ENCODE measurements around the gene DCANP1. TPM values are rescaled to one million over a fixed set of nuclear protein-coding genes. Genes with fewer than 3 reads are reported as not detected.

Gene DCANP1
- total RNA-seq, result not detected in 2 replicates

GRCh38 chr5:135447298-135447929 lies at the start of gene DCANP1:
Gene DCANP1, minus strand, starts transcription at chr5:135447348. Its CDS starts 240 bp downstream, at chr5:135447108.

GRCh38 chr5:135452321-135453030 lies 5.3 kb upstream of the DCANP1 start, which contains the start of gene TIFAB:
Gene TIFAB, minus strand, starts transcription at chr5:135452351. Its CDS starts 2,412 bp downstream, at chr5:135449939.

GRCh38 chr5:135398855-135399793 lies 48.0 kb downstream of the DCANP1 start, which contains the start of gene MACROH2A1:
Gene MACROH2A1, minus strand, starts transcription at chr5:135399231. Its CDS starts 10,138 bp downstream, at chr5:135389093.

Other genes starting within 250 kb of the DCANP1 start
- gene MACROH2A1, start 48.1 kb downstream of the DCANP1 start, total RNA-seq, result 149 and 153 TPM in 2 replicates
- gene TIFAB, start 5.0 kb upstream of the DCANP1 start, total RNA-seq, result not detected in 2 replicates
- gene NEUROG1, start 88.6 kb upstream of the DCANP1 start, total RNA-seq, result not detected in 2 replicates
- 0.79 TPM in 1 of 2 replicates, not detected in the other for gene CXCL14, start 131.6 kb upstream of the DCANP1 start, total RNA-seq

All from aortic smooth muscle cell (primary cell).